GM21723 (cell line): ENCODE measurements around the gene CARHSP1.
"Not testable (repeated sequence)": the region's sequence is repeated elsewhere in the genome, so short reads cannot be mapped to it uniquely, and the experiment has no call there.

Experiments
- ATAC-seq: cut with Tn5 transposase; IDR thresholded peaks from one replicate; pipeline ENCODE4 v1.9.1; 2021; ENCODE audit warnings: mild to moderate bottlenecking, moderate library complexity; ENCODE audit not compliant: unreplicated experiment

The CARHSP1 gene

GRCh38 chr16:8868416-8869211, at the start of gene CARHSP1:
Gene CARHSP1, minus strand, starts transcription at chr16:8869006. Its CDS starts 9,678 bp downstream, at chr16:8859328.
- peak; percentile 70 for ATAC-seq

DNA sequence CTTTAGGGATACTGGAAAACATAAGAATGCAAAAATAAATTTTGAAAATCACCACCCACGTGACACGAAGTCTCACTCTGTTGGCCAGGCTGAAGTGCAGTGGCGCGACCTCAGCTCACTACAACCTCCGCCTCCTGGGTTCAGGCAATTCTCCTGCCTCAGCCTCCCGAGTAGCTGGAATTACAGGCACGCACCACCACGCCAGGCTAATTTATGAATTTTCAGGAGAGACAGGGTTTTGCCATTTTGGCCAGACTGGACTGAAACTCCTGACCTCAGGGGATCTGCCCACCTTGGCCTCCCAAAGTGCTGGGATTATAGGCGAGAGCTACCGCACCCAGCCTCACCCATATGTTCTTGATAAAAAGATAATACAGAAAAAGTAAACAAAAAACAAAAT, 48.5 kb upstream of the CARHSP1 start:
- not testable (repeated sequence) for ATAC-seq

GRCh38 chr16:8916541-8917225, 47.9 kb upstream of the CARHSP1 start:
- ATAC-seq = no peak

DNA sequence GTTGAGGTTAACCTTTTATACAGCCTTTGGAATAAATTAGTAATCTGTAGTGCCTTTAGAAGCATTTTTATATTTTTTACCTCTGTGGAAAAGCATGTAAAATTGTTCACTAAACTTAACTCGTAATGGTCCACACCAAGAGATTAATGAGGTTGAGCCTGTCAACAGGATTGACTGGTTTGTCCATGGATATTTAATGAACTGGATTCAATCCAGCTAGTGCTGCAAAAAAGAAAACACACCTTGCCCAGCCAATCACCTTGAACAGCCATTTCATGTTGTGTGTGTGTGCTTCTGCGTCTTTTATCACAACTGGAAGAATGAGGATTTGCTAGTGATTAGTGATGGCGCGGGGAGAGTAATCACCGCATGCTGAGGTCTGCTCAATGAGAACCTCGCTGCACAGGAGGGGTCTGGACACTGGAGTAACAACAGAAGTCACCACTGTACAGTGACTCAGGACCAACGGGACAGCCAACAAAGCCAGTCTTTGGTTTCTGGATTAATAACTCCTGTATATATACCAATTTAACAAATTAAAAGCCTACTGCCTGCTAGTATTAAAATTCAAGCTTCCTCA, 47.0 kb upstream of the CARHSP1 start:
- ATAC-seq = no peak

DNA sequence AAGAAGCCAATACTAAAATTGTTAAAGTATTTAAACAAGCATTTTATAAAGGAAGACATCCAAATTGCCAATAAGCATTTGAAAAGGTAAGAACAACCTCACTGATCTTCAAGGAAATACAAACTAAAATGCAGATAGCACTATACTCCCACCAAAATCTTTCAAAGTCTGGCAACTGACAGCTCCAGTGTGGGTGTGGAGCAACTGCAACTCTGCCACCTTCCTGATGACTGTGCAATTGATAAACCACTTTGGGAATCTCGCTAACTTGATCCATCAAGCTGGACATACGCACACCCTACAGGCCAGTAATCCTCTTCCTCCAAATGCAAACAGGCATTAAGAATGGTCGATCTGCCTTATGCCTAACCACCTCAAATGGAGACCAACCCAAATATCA, 45.3 kb upstream of the CARHSP1 start:
- no peak for ATAC-seq

DNA sequence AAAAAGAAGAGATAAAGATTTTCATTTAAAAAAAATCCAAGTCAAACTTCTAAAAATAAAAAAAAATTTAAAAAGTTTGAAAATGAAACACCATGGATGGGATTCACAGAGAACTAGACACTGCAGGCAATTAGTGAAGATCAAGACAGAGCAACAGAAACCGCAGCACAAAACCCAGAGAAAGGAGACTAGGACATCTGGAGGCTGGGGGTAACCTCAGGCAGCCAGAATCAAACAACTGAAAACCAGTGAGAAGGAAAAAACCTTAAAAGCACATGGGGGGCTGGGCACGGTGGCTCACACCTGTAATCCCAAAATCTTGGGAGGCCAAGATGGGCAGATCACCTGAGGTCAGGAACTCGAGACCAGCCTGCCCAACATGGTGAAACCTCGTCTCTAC, 44.0 kb upstream of the CARHSP1 start:
- ATAC-seq = no peak

- no peak for ATAC-seq
Measured at GRCh38 chr16:8910811-8911210, 42.0 kb upstream of the CARHSP1 start.

- no peak for ATAC-seq
Measured at GRCh38 chr16:8908810-8909468, 40.1 kb upstream of the CARHSP1 start.

DNA sequence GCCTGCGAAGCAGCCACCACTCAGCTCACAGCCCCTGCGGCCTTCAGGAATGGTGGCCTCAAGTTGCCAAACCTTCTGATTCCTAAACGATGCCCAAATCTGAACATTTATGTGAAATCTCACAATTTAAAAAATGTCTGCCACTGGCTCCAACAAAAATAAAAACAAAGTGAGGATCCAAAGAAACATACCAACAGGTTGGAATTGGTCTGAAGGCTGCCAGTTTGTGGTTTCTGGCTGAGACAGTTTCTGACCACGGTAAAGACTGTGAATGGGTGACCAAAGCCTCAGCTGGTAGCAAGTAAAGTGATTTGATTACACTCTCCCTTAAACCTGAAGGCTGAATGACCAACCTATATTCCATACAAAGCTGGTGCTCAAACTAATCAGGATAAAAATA, 38.3 kb upstream of the CARHSP1 start:
- no peak for ATAC-seq

DNA sequence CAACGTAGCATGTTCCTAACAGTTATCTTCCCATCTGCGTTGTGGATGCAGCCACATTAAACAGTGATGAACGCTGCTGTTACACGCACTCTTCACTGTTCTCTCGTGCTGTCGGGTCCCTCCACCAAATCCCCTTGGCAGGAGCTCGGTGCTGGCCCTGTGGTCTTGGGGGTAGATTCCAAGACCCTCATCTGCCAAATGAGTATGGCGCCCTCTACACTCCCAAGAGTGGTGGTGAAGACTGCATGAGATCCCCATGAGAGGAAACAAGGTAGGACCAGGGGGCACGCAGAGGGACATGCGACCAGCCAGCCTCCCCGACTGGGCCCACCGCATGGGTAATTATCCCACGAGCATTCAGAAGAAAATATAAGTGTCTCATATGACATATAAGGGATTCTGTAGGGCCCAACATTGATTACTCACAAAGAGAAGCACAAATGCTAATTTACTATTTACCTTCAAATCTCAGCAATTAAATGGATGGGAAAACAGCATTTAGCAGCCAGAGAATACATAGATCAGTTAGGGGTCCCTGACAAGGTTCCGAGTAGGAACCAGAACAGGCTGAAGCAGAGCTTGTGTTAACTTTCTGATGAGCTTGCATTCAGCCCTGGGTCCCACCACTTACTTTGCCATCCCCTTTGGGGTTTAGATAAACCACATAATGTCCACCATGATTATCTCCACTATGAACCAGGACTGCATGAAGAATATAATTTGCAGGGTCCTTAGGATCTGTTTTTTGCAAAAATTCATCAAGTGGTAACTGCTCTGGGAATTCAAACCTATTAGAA, 37.2 kb upstream of the CARHSP1 start:
- no peak for ATAC-seq

DNA sequence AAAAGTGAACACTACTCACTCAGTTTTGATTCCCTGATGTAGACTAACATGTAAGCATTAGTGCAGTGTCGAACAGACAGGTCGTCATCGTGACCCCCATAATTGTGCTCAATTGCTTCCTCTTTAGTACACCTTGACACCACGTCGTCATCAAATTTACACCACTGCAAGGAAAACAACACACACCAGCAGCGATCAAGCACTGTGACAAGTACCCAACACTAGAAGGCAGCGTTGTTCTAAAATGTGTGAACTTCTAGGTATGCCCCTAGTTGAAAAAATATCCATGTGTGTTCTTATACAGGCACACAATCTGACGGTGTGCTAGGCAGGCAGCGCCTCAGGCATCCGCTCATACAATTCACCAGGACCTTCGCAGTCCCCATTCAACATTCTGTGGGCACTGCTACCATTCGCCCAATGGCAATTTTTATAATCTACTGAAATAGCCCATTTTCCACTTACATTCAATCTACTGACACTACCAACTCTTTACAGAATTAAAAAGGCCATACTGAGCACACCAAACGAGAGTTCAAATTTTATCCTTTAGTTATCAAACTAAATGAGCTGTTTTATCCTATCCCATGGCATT, 36.5 kb upstream of the CARHSP1 start:
- no peak for ATAC-seq

DNA sequence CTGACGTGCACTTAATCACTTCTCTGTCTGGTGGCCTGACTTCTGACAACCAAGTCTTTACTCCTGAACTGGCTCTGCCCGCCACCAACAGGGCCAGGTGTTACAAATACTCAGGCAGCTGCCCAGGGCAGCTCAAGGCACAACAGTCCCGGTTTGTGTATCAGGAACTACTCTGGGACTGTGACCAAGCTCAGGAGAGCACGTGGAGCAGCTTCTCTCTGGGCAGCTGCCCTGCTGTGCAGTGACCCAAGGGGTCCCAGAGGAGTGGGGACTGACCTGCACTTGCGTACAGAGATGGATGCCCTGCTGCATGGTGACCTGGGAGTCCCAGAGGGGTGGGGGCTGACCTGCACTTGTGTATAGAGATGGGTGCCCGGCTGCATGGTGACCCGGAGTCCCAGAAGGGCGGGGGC, 35.2 kb upstream of the CARHSP1 start:
- no peak for ATAC-seq

DNA sequence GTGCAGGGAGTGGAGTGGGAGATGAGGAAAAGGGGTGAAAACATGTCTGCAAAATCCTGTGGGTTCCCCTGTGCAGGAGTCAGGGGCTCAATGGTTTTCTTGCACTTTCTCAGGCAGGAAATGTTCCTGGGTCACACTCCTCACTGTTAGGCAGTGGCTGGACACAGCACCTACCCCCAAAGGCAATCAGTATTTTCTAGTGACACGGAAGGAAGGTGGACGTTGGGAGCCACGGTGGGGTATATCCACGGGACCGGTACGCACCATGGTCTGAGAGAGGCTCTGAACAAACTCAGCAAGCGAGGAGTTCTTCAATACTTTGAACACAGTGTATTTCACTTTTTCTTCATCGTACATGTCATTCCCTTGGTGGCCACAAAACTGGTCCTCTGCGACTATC, 34.2 kb upstream of the CARHSP1 start:
- no peak for ATAC-seq

- ATAC-seq = no peak
Measured at GRCh38 chr16:8901320-8901861, 32.6 kb upstream of the CARHSP1 start.

DNA sequence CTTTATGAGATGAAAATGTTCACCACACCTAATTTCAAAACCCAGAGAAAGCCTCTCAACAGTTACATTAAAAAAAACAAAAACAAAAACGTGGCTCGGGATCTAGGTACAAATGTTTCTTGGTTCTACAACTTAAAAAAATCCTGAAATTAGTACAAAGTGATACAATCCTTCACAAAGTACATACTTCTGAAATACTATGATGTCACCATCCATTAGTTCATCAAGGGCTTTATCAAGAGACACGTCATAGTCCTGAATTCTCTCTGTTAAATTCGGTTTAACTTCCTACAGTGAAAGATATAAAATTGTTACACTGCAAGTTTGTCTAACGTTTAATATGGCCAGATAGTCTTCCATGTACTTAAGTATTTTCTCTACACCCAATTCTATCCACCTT, 31.5 kb upstream of the CARHSP1 start:
- no peak for ATAC-seq

DNA sequence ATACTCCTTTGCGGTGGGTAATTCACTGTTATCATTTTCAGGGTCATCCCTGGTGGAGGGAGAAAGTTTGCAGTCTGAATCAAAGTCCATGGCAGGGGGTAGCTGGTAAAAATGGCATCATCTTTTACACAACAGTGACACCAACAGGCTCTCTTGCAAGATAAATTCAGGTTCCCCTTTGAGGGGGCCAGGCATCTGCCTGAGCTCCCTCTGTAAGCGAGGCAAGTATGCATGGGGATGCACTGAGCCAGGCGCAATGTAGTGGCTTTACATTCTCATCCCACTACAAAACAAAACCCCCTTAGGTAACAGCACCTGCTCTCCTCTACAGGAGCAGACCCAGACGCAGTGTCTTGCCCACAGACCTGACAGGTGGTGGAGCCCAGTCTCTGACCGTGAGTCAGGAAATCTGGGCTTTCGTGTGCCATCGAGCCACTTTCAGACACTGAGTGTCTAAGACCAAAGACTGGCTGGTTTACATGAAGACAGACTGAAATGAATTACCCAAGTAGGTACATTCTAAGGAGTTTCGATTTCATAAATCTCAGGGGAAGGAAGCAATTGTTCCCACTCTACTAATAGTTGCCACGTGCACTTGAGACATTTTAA, 31.0 kb upstream of the CARHSP1 start:
- ATAC-seq = no peak

GRCh38 chr16:8898660-8899318, 30.0 kb upstream of the CARHSP1 start:
- no peak for ATAC-seq

DNA sequence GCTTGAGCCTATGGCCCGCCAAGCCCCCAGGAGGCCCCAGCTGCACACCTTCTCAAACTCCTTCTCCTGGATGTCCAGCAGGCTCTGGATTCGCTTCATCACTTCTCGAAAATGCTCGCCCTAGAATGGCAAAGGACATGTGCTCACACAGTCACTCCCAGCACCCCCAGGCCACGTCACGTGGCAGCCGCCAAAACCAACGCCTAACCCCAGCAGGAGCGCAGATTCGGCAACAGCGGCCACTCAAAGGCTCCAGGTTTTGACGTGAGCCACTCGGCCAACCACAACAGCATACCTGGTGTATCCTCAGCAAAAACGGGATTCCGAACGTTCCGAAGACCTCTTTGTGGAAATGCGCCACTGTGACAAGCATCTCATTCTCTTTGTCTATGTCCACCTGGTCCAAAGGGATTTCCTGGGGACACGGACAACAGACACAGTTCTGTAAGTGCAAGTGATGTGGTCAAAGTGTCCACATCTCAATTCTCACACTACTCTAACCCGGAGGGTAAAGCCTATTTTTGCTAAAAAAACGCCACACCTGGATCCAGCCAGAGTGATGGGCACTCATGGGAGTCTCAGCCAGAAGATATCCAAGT, 26.0 kb upstream of the CARHSP1 start:
- no peak for ATAC-seq
